Activated CD4-positive, CD25-positive, alpha-beta regulatory T cell treated with anti-CD3 and anti-CD28 coated beads, Interleukin-2, amount 50 U/mL, for 24 hours (primary cell): Measurements from ENCODE around the gene FGD4.

Experiments
- ATAC-seq, 2 donors: fragments of 150-1000 bp; cut with Tn5 transposase; one replicate each; pipeline ENCODE4 v1.10.0; 2021; ENCODE audit warnings: mild to moderate bottlenecking in 1 of 2, moderate library complexity in 1 of 2

Gene FGD4

GRCh38 chr12:32612658-32613614, 213.6 kb downstream of the FGD4 start:
- no peak for ATAC-seq

GRCh38 chr12:32615441-32615840, 216.1 kb downstream of the FGD4 start:
- ATAC-seq = no peak

GRCh38 chr12:32617534-32617933, 218.2 kb downstream of the FGD4 start:
- no peak for ATAC-seq

GRCh38 chr12:32618115-32618514, 218.8 kb downstream of the FGD4 start:
- no peak for ATAC-seq

- no peak for ATAC-seq
These were observed 228.6 kb downstream of the FGD4 start for GRCh38 chr12:32627976-32628375.

GRCh38 chr12:32641287-32641901, 242.0 kb downstream of the FGD4 start:
- no peak for ATAC-seq

GRCh38 chr12:32644431-32644830, 245.1 kb downstream of the FGD4 start:
- no peak for ATAC-seq

GRCh38 chr12:32647275-32647674, 247.9 kb downstream of the FGD4 start:
- no peak for ATAC-seq

GRCh38 chr12:32650508-32650907, 251.2 kb downstream of the FGD4 start:
- no peak for ATAC-seq

GRCh38 chr12:32651151-32651955, 252.0 kb downstream of the FGD4 start:
- no peak for ATAC-seq

GRCh38 chr12:32651956-32652210, 252.5 kb downstream of the FGD4 start:
- no peak for ATAC-seq

GRCh38 chr12:32659908-32660440, 260.6 kb downstream of the FGD4 start:
- ATAC-seq = no peak

- ATAC-seq = no peak
These were observed 262.3 kb downstream of the FGD4 start for GRCh38 chr12:32661706-32662105.

- no peak for ATAC-seq
These were observed 263.3 kb downstream of the FGD4 start for GRCh38 chr12:32662665-32663064.

GRCh38 chr12:32666018-32666417, 266.7 kb downstream of the FGD4 start:
- ATAC-seq = no peak

- no peak for ATAC-seq
These were observed 270.2 kb downstream of the FGD4 start for GRCh38 chr12:32669584-32669983.

GRCh38 chr12:32671930-32672780, 272.8 kb downstream of the FGD4 start:
- no peak for ATAC-seq

GRCh38 chr12:32679091-32679919, 279.9 kb downstream of the FGD4 start, which contains the start of gene DNM1L:
TSS of gene DNM1L (plus strand) at chr12:32679301. CDS start at chr12:32679364, 63 bp downstream.
- ATAC-seq = peak; percentile 99

GRCh38 chr12:32679920-32680237, 280.5 kb downstream of the FGD4 start:
- no peak for ATAC-seq

- no peak for ATAC-seq
These were observed 281.4 kb downstream of the FGD4 start for GRCh38 chr12:32680787-32681186.

- ATAC-seq = no peak
These were observed 281.9 kb downstream of the FGD4 start for GRCh38 chr12:32681272-32681671.
